GM19099 (cell line): ENCODE data around the gene ARID5B.

Experiments
- POLR2A ChIP-seq: IDR thresholded peaks from 3 replicates; pipeline ENCODE4 v1.6.1; 2011; ENCODE audit warnings: low read depth; ENCODE audit not compliant: insufficient read length; ENCODE audit errors: extremely low read depth

The ARID5B gene

GRCh38 chr10:61910894-61911293 is 9.4 kb downstream of the ARID5B start:
- no peak for TF ChIP-seq POLR2A

DNA sequence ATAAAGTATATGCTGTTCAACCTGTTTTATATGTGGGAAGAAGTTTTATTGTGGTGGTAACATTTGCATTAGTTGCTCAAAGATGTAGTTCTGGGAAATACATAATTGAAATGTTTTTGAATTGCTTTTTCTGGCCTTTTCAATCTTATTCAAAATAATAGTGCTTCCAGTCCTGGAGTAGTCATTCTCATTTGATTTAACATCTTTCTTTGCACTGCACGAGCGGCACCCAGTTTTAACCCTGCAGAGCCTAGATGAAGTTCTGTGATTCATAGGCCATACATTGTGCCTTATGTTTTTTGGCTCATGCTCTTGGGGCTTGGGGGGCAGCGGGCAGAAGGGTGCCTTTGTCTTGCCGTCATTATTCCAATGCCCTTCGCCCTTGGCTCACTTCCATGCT is 9.9 kb downstream of the ARID5B start:
- TF ChIP-seq POLR2A, result no peak

DNA sequence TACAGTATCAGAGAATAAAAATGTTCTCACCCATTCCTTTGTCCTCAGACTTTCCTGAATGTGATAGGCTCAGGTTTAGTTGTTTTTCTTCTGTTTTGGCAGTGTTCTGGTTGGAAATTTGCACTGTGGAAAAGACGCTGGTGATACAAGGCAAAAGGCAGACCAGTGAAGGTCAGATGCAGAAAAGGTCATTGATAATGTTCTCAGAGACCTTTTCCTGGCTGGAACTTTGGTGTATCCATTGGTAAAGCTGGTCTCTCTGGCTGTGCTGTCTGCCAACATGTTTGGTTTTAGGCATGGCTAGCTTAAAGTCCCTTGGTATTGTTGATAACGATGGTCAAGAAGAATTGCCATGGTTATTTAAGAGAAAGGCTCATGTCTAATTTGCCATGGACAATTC is 11.5 kb downstream of the ARID5B start:
- no peak for TF ChIP-seq POLR2A

- TF ChIP-seq POLR2A, result no peak
Observed at GRCh38 chr10:61918140-61918539, 16.6 kb downstream of the ARID5B start.

- no peak for TF ChIP-seq POLR2A
Observed at GRCh38 chr10:61918989-61919388, 17.5 kb downstream of the ARID5B start.

DNA sequence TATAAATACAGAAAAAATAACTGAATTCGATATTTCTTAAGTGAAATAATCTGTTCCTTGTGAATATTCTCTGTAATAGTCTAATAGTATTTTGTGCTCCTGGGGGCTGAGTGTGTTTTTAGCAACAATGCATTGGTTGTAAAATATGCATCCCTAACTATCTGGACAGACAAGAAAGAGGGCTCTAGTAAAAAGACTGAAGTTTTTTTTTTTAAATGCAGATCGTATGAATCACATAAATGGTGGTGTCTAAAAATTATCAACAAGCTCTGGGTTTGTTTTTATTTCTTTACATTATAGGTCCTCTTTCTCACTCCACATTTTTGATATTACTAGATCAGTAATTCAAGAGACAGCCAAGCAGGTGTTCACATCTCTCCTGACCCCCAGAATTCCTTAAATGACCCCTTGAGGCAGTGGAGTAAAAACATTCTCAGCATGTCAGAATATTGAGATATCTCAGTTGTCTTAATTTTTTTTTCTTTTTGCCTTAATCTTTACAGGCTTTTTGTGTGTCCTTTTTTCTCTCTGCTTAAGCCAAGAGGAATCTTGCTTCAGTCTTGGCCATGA is 18.2 kb downstream of the ARID5B start:
- TF ChIP-seq POLR2A, result no peak

DNA sequence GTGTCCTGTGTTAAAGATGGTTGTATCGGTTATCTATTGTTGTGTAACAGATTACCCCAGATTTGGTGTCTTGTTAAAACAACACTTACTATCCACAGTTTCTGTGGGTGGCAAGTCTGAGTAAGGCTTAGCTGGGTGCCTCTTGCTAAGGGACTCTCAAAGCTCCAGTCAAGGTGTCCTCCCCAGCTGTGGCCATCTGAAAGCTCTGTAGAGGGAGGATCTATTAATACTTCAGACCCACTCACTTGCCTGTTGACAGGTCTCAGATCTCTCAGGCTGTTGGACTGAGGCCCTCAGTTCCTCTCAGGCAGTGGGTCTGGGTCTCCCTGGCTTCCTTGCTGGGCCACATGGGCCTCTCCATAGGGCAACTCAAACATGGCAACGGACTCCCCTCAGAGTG is 19.6 kb downstream of the ARID5B start:
- TF ChIP-seq POLR2A, result no peak

- no peak for TF ChIP-seq POLR2A
Observed at GRCh38 chr10:61923210-61923949, 21.9 kb downstream of the ARID5B start.

- no peak for TF ChIP-seq POLR2A
Observed at GRCh38 chr10:61923950-61924274, 22.4 kb downstream of the ARID5B start.

DNA sequence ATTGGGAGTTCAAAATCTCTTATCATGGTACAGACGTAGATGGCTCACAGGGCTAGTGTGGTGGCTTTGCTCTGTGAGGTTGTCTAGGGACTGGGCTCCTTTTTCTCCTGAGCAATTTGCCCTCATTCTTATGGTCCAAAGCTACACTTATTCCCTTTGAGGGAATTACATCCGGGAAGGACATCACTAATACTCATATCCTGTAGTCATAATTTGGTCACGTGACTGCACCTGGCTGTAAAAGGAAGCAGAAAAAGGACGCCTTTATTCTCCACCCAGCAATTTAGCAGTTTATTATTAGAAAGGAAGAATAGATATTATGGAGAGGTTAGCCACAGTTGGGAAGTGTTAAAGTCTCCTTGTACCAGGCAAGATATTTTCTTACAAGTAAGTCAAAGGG is 28.1 kb downstream of the ARID5B start:
- no peak for TF ChIP-seq POLR2A

DNA sequence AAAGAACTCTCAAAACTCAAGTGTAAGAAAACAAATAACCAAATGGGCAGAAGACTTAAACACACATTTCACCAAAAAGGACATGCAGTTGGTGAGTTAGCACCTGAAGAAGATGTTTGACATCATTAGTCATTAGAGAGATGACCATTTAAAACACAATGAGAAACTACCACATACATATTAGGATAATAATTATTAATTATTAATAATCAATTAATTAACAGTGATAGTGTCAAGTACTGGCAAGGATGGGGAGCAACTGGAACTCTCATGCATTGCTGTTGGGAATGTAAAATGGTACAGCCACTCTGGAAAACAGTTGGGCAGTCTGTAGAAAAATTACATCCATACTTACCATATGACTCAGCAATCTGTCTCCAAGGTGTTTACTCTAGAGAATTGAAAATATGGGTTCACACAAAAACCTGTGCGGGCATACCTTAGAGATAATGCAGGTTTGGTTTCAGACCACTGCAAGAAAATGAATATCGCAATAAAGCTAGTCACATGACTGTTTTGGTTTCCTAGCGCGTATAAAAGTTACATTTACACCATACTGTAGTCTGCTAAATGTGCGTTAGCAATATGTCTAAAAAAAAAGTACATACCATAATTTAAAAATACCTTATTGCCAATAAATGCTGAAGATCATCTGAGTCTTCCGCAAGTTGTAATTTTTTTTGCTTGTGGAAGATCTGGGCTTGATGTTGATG is 30.3 kb downstream of the ARID5B start:
- no peak for TF ChIP-seq POLR2A

DNA sequence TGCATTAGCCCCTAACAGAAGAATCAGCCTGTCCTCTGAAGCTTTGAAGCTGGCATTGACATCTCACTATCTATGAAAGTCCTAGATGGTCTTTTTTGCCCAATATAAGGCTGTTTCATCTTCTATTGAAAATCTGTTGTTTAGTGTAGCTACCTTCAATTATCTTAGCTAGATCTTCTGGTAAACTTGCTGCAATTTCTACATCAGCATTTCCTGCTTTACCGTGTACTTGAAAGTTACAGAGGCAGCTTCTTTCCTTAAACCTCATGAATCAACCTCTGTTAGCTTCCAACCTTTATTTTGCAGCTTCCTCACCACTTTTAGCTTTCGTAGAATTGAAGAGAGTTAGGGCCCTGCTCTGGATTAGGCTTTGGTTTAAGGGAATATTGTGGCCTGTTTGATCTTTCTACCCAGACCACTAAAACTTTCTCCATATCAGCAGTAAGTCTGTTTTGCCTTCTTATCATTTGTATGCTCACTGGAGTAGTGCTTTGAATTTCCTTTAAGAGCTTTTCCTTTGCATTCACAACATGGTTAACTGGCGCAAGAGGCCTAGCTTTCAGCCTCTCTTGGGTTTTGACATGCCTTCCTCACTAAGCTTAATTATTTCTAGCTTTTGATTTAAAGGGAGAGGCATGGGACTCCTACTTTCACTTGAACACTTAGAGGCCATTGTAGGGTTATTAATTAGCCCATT is 32.5 kb downstream of the ARID5B start:
- no peak for TF ChIP-seq POLR2A

DNA sequence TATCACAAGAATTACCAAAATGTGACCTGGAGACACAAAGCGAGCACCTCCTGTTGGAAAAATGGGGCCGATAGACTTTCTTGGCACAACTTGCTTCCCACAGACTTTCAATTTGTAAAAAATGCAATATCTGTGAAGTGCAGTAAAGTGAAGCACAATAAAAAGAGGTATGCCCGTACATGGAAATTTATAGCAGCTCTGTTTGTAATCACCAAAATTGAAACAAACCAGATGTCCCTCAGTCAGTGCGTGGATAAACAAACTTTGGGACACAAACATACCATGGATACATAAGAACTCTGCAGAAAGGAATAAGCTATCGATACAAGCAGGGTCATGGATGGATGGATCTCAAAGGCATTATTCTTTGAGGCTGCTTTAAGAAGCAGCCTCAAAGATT is 33.6 kb downstream of the ARID5B start:
- no peak for TF ChIP-seq POLR2A

GRCh38 chr10:61936770-61937169 is 35.3 kb downstream of the ARID5B start:
- no peak for TF ChIP-seq POLR2A

- TF ChIP-seq POLR2A, result no peak
Observed at GRCh38 chr10:61937631-61938351, 36.3 kb downstream of the ARID5B start.
